HG03558 (cell line): ENCODE measurements around the gene CTSK.
"Not testable (repeated sequence)": the region's sequence is repeated elsewhere in the genome, so short reads cannot be mapped to it uniquely, and the experiment has no call there.

Experiments used
- ATAC-seq: cut with Tn5 transposase; IDR thresholded peaks from one replicate; pipeline ENCODE4 v1.9.1; 2021; ENCODE audit warnings: moderate number of reproducible peaks; ENCODE audit not compliant: unreplicated experiment; ENCODE audit errors: extremely low read depth

The CTSK gene

GRCh38 chr1:150808121-150808520 is at the start of gene CTSK:
TSS of gene CTSK (minus strand) at chr1:150808260. CDS start at chr1:150806805, 1,455 bp downstream.
- ATAC-seq, result no peak

- ATAC-seq, result not testable (repeated sequence)
These were observed 44.7 kb upstream of the CTSK start for GRCh38 chr1:150852734-150853133.

- ATAC-seq, result not testable (repeated sequence)
These were observed 42.8 kb upstream of the CTSK start for GRCh38 chr1:150850801-150851362.

- no peak for ATAC-seq
These were observed 38.5 kb upstream of the CTSK start for GRCh38 chr1:150846473-150847146.

GRCh38 chr1:150843474-150843873 is 35.4 kb upstream of the CTSK start:
- no peak for ATAC-seq

- ATAC-seq, result no peak
These were observed 34.9 kb upstream of the CTSK start for GRCh38 chr1:150842964-150843363.

GRCh38 chr1:150842343-150842742 is 34.3 kb upstream of the CTSK start:
- no peak for ATAC-seq

GRCh38 chr1:150841626-150842025 is 33.6 kb upstream of the CTSK start:
- ATAC-seq, result no peak

- ATAC-seq, result not testable (repeated sequence)
These were observed 32.8 kb upstream of the CTSK start for GRCh38 chr1:150840850-150841249.

- ATAC-seq, result no peak
These were observed 28.2 kb upstream of the CTSK start for GRCh38 chr1:150836129-150836773.

GRCh38 chr1:150833961-150834360 is 25.9 kb upstream of the CTSK start:
- not testable (repeated sequence) for ATAC-seq

- ATAC-seq, result no peak
These were observed 24.5 kb upstream of the CTSK start for GRCh38 chr1:150832597-150832996.

- ATAC-seq, result no peak
These were observed 21.7 kb upstream of the CTSK start for GRCh38 chr1:150829751-150830150.

GRCh38 chr1:150826299-150826698 is 18.2 kb upstream of the CTSK start:
- ATAC-seq, result no peak

- ATAC-seq, result no peak
These were observed 12.9 kb upstream of the CTSK start for GRCh38 chr1:150820730-150821512.

GRCh38 chr1:150815871-150816270 is 7.8 kb upstream of the CTSK start:
- no peak for ATAC-seq

- no peak for ATAC-seq
These were observed 5.1 kb upstream of the CTSK start for GRCh38 chr1:150813028-150813707.

- ATAC-seq, result no peak
These were observed 3.0 kb upstream of the CTSK start for GRCh38 chr1:150810958-150811659.

- ATAC-seq, result no peak
These were observed 1.6 kb upstream of the CTSK start for GRCh38 chr1:150809651-150810050.

GRCh38 chr1:150808846-150809245 is 786 bp upstream of the CTSK start:
- no peak for ATAC-seq
